Spleen (tissue), 7 donors: ENCODE measurements around the gene FOLR3.

Experiments
- POLR2A ChIP-seq, 3 donors: fragments of 450-650 bp; IDR thresholded peaks; one replicate each; pipeline ENCODE4 v1.5.1; 2017; ENCODE audit warnings: antibody characterized with exemption in 3 of 3, mild to moderate bottlenecking in 1 of 3
- POLR2AphosphoS5 ChIP-seq, 3 donors: sonication (generic); formaldehyde crosslinking; IDR thresholded peaks; one replicate each; pipeline ENCODE4 v1.5.1; 2017; ENCODE audit warnings: antibody characterized with exemption in 3 of 3
- TF ChIP-seq, protein P1 (sequence below), 11 experiments: fragments of 200-600 bp in 7 of 11; fragments of 450-650 bp in 4 of 11; sonication (generic) in 4 of 11; IDR thresholded peaks in 8 of 11; conservative IDR thresholded peaks in 3 of 11; 1 replicate in 7 of 11; 2 replicates in 4 of 11; pipeline versions ENCODE4 v1.4.0 to v1.8.0; 2016 to 2021; ENCODE audit warnings: antibody characterized with exemption in 11 of 11, inconsistent platforms in 4 of 11, mild to moderate bottlenecking in 1 of 11
- donor health status: DM: no; HTN: no; CAD: no; lungs with moderate emphysema.
- donor health status: DM: no; HTN: no; CAD: no.
- donor health status: DM: no; HTN: no; CAD: no.

- TF ChIP-seq, protein P1, sequence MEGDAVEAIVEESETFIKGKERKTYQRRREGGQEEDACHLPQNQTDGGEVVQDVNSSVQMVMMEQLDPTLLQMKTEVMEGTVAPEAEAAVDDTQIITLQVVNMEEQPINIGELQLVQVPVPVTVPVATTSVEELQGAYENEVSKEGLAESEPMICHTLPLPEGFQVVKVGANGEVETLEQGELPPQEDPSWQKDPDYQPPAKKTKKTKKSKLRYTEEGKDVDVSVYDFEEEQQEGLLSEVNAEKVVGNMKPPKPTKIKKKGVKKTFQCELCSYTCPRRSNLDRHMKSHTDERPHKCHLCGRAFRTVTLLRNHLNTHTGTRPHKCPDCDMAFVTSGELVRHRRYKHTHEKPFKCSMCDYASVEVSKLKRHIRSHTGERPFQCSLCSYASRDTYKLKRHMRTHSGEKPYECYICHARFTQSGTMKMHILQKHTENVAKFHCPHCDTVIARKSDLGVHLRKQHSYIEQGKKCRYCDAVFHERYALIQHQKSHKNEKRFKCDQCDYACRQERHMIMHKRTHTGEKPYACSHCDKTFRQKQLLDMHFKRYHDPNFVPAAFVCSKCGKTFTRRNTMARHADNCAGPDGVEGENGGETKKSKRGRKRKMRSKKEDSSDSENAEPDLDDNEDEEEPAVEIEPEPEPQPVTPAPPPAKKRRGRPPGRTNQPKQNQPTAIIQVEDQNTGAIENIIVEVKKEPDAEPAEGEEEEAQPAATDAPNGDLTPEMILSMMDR (IDR thresholded peaks at IDR 0.05 in 8 of 11, conservative IDR thresholded peaks at IDR 0.05 in 3 of 11): no peak
- TF ChIP-seq POLR2A (IDR thresholded peaks at IDR 0.05): no peak
- no peak for TF ChIP-seq POLR2AphosphoS5 (IDR thresholded peaks at IDR 0.05)
Measured at GRCh38 chr11:72179049-72179803, 43.7 kb downstream of the FOLR3 start.
